WERI-Rb-1 (cell line): Measurements from ENCODE around the gene TSPYL1.

Experiments
- DNase-seq: peaks from one replicate; pipeline ENCODE4 v3.0.0-alpha.2; 2020
- H3K27ac ChIP-seq: fragments of 250-450 bp; sonication (Bioruptor Pico); 2 replicates; pipeline ENCODE4 v1.5.1; 2020; ENCODE audit warnings: mild to moderate bottlenecking, moderate library complexity
- H3K27me3 ChIP-seq: fragments of 250-450 bp; sonication (Bioruptor Pico); 2 replicates; pipeline ENCODE4 v1.5.1; 2021; ENCODE audit warnings: mild to moderate bottlenecking, low read depth, moderate library complexity; ENCODE audit not compliant: insufficient read depth, severe bottlenecking
- H3K36me3 ChIP-seq: fragments of 250-450 bp; sonication (Bioruptor Pico); 2 replicates; pipeline ENCODE4 v1.5.1; 2020; ENCODE audit warnings: mild to moderate bottlenecking, moderate library complexity
- H3K4me3 ChIP-seq: 2 replicates; pipeline ENCODE4 v1.5.1; 2011; ENCODE audit warnings: low read depth, mild to moderate bottlenecking, control low read depth, low read length
- H3K9me3 ChIP-seq: fragments of 250-450 bp; sonication (Bioruptor Pico); 2 replicates; pipeline ENCODE4 v1.5.1; 2021; ENCODE audit warnings: mild to moderate bottlenecking, moderate library complexity; ENCODE audit not compliant: severe bottlenecking
- TF ChIP-seq, protein P1 (sequence below): IDR thresholded peaks from 2 replicates; pipeline ENCODE4 v1.5.1; 2011; ENCODE audit warnings: low read depth, mild to moderate bottlenecking, control low read depth, inconsistent platforms, low read length

Gene TSPYL1

DNA sequence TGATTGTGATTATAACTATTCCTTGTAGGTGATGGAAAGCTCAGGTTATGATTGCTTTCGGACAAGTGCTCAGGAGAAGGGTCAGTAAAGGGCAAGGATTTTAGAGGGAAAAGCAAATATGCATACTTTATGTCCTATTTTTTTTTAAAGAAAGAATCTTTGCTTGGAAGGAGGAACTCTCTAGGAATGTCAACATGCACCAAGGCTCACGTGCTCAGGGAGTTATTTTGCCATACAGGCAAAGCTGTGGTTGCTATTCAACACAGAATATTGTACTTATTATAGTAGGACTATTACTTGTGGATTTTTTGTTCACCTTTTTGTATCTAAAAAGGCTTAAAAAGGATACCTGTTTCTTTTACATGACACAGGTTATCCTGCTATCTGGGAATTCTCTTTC is 3.0 kb upstream of the TSPYL1 start:
- no peaks in the 10 kb centered on the region for H3K27me3 ChIP-seq
- no peaks in the 10 kb centered on the region for H3K9me3 ChIP-seq
- H3K4me3 ChIP-seq, result no peak overlapping the region
- peaks cover 18% of the 10 kb centered on the region for H3K36me3 ChIP-seq
- TF ChIP-seq, protein P1, sequence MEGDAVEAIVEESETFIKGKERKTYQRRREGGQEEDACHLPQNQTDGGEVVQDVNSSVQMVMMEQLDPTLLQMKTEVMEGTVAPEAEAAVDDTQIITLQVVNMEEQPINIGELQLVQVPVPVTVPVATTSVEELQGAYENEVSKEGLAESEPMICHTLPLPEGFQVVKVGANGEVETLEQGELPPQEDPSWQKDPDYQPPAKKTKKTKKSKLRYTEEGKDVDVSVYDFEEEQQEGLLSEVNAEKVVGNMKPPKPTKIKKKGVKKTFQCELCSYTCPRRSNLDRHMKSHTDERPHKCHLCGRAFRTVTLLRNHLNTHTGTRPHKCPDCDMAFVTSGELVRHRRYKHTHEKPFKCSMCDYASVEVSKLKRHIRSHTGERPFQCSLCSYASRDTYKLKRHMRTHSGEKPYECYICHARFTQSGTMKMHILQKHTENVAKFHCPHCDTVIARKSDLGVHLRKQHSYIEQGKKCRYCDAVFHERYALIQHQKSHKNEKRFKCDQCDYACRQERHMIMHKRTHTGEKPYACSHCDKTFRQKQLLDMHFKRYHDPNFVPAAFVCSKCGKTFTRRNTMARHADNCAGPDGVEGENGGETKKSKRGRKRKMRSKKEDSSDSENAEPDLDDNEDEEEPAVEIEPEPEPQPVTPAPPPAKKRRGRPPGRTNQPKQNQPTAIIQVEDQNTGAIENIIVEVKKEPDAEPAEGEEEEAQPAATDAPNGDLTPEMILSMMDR, result no peak
- H3K27ac ChIP-seq, result no peak overlapping the region
- no peak for DNase-seq

DNA sequence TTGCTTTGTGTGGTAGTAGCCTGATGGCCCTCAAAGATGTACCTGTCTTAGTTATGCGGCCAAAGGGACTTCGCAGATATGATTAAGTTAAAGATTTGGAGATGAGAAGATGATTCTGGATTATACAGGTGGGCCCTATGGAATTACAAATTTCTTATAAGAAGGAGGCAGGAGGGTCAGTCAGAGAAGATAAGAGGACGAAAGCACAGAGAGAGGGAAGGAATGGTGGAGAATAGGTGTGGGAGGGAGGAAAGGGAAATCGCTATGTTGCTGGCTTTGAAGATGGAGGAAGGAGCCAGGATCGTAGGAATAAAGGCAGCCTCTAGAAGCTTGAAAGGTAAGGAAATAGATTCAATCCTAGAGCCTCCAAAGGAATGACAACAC is 1.2 kb upstream of the TSPYL1 start:
- DNase-seq, result no peak
- Histone ChIP-seq H3K9me3 (no peaks in the 10 kb centered on the region), H3K27me3 (no peaks in the 10 kb centered on the region), H3K4me3 (no peak overlapping the region; the same call in 1 of the 2 replicates), H3K27ac (no peak overlapping the region), H3K36me3 (peaks cover 32% of the 10 kb centered on the region)
- TF ChIP-seq, protein P1, result no peak

DNA sequence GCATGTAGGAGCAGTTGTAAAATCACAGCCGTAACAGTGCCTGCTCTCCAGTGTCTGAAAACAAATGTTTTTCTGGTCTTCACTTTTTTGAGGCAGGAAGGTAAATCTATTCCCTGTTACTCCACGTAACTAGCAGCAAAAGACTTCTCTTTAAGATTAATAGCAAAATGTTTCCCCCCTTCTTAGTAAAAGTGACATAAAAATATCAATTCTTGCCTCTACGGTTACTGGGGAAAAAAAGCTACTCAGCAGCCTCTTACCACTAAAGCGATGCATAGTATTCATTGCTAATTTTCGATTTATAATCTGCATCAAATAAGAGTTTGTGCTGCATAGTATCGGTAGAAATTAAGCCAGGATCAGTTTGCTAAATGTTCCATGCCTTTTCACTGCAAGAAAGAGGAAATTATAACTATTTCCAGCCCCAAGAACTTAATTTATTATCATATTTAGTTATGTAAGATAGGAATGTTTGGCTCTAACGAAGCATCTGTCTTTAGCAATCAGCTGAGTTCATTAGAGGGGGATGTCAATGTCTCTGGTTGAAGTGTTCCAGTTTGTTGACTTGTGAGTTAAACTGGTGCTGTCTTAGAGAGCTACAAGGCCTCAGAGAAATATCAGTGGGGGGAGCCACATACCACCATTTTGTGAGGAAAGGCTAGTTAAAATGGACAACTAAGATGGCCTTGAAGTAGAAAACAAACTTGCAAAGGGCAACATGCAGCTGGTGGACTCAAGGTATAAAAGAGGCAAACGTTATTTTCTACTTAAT is 617 bp upstream of the TSPYL1 start:
- Histone ChIP-seq H3K9me3 (no peaks in the 10 kb centered on the region), H3K27me3 (no peaks in the 10 kb centered on the region), H3K27ac (peak overlapping the region; percentile 96)

DNA sequence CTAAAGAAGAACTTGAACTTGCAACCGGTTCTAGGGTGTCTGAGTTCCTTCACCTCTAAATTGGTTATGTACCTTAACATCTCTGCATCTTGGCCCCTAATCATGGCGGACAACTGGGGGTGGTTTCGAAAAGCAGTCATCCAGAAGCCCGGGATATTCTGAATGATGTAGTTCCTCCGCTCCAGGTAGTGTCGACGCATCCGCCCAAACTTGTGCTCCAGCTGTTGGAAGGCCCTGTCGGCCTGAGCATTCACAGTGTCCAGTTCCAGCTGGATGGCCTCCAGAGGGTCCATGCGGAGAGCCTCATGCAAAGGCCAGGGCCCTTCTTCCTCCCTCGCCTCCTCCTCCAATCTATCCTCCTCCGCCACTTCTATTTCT is 887 bp downstream of the TSPYL1 start:
- Histone ChIP-seq H3K9me3 (no peaks in the 10 kb centered on the region), H3K27me3 (no peaks in the 10 kb centered on the region), H3K4me3 (peak overlapping the region; percentile 85), H3K27ac (peak overlapping the region; percentile 96), H3K36me3 (peaks cover 34% of the 10 kb centered on the region)
- TF ChIP-seq, protein P1, result no peak
- DNase-seq, result no peak

More for the DNA sequence above, 617 bp upstream of the TSPYL1 start:
- TF ChIP-seq, protein P1, result no peak
- DNase-seq, result no peak
- Histone ChIP-seq H3K36me3 (peaks cover 34% of the 10 kb centered on the region), H3K4me3 (peak overlapping the region; percentile 85)

DNA sequence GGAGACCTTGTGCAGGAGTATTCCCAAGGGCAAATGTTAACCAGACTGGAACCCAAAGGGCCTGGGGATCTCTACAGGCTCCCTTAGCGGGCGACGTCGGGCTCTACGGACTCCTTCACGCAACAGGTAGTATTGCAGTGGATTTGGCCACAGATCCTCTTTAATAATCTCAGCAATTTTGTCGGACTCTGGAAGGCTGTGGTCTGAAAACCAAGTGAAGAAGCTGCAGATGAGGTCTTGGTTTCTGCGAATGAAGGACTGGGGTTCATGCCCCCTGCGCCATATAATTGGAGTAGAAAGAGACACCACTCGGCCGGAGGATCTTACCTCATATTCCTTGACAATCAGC is 1.3 kb downstream of the TSPYL1 start:
- TF ChIP-seq, protein P1, result no peak
- H3K27ac ChIP-seq, result no peak overlapping the region
- H3K27me3 ChIP-seq, result no peaks in the 10 kb centered on the region
- peaks cover 34% of the 10 kb centered on the region for H3K36me3 ChIP-seq
- H3K9me3 ChIP-seq, result no peaks in the 10 kb centered on the region
- H3K4me3 ChIP-seq, result peak overlapping the region; percentile 85
- no peak for DNase-seq

DNA sequence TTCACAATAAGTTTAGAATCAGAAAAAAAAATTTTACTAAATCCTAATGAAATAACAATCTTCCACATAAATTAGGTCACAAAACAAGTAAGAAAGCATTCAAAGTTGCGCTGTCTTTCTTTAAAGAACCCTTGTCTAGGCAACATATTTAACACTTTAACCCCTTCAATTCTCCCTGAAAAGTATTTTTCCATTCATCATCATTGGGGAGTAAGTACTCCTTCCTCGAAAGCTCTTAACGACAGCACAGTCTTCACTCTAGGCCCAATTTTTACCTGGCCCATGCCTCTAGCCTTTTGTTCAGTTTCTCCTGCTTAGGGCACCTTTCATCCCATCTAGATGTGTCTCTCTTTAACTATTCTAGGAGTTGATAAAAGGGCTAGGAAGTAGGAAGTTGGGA is 2.6 kb downstream of the TSPYL1 start:
- Histone ChIP-seq H3K27me3 (no peaks in the 10 kb centered on the region), H3K4me3 (peak overlapping the region; percentile 1; the same call in 1 of the 2 replicates), H3K27ac (no peak overlapping the region), H3K36me3 (peaks cover 34% of the 10 kb centered on the region), H3K9me3 (no peaks in the 10 kb centered on the region)
- TF ChIP-seq, protein P1, result no peak
- DNase-seq, result no peak
